ENCODE results near the gene ARL13B.
A peak's percentile ranks its signal among the peaks of the same experiment; 100 is the strongest.
"Not testable (repeated sequence)": the region's sequence is repeated elsewhere in the genome, so short reads cannot be mapped to it uniquely, and the experiment has no call there.

The ARL13B gene

GRCh38 chr3:93979850-93980676, at the start of gene ARL13B:
Gene ARL13B (plus strand): TSS chr3:93980155. CDS start chr3:93980424, 269 bp downstream.
- no peaks in the 10 kb centered on the region for H3K36me3 ChIP-seq (ENCODE audit: control insufficient read depth, insufficient read depth, low read length)
- WGBS (ENCODE audit: insufficient coverage, insufficient read length): no CpG with 5 or more reads among the region's 66 CpGs
- no peaks in the 10 kb centered on the region for H3K4me1 ChIP-seq (ENCODE audit: control insufficient read depth, insufficient read depth, low read length)
- peak; percentile 95 for DNase-seq (ENCODE audit: low read depth, low spot score)
- H3K4me3 ChIP-seq (ENCODE audit: low read length): peak within 1 kb of the TSS; percentile 44
- H3K27ac ChIP-seq (ENCODE audit: low read length): no peak within 1 kb of the TSS
- H3K9me3 ChIP-seq (ENCODE audit: control insufficient read depth, insufficient read depth, low read length): no peaks in the 10 kb centered on the region
- H3K27me3 ChIP-seq (ENCODE audit: control insufficient read depth, insufficient read depth, low read length): no peaks in the 10 kb centered on the region

- no peak overlapping the region for H3K27ac ChIP-seq (ENCODE audit: low read length)
- H3K4me3 ChIP-seq (ENCODE audit: low read length): no peak overlapping the region
- H3K4me1 ChIP-seq (ENCODE audit: control insufficient read depth, insufficient read depth, low read length): no peaks in the 10 kb centered on the region
- no CpG with 5 or more reads among the region's 5 CpGs for WGBS (ENCODE audit: insufficient coverage, insufficient read length)
- DNase-seq (ENCODE audit: low read depth, low spot score): no peak
- H3K36me3 ChIP-seq (ENCODE audit: control insufficient read depth, insufficient read depth, low read length): no peaks in the 10 kb centered on the region
- no peaks in the 10 kb centered on the region for H3K27me3 ChIP-seq (ENCODE audit: control insufficient read depth, insufficient read depth, low read length)
- H3K9me3 ChIP-seq (ENCODE audit: control insufficient read depth, insufficient read depth, low read length): no peaks in the 10 kb centered on the region
Measured at GRCh38 chr3:93931597-93932229, 48.2 kb upstream of the ARL13B start.

- no peak overlapping the region for H3K4me3 ChIP-seq (ENCODE audit: low read length)
- whole genome bisulfite sequencing (ENCODE audit: insufficient coverage, insufficient read length): no CpG with 5 or more reads among the region's 5 CpGs
- H3K9me3 ChIP-seq (ENCODE audit: control insufficient read depth, insufficient read depth, low read length): no peaks in the 10 kb centered on the region
Measured at GRCh38 chr3:93934366-93935046, 45.4 kb upstream of the ARL13B start.

GRCh38 chr3:93936549-93936948, 43.4 kb upstream of the ARL13B start:
- no peaks in the 10 kb centered on the region for H3K9me3 ChIP-seq (ENCODE audit: control insufficient read depth, insufficient read depth, low read length)
- no peak for DNase-seq (ENCODE audit: low read depth, low spot score)
- H3K36me3 ChIP-seq (ENCODE audit: control insufficient read depth, insufficient read depth, low read length): no peaks in the 10 kb centered on the region
- WGBS (ENCODE audit: insufficient coverage, insufficient read length): no CpG with 5 or more reads among the region's 1 CpG
- no peaks in the 10 kb centered on the region for H3K27me3 ChIP-seq (ENCODE audit: control insufficient read depth, insufficient read depth, low read length)
- no peak overlapping the region for H3K4me3 ChIP-seq (ENCODE audit: low read length)
- H3K4me1 ChIP-seq (ENCODE audit: control insufficient read depth, insufficient read depth, low read length): no peaks in the 10 kb centered on the region
- H3K27ac ChIP-seq (ENCODE audit: low read length): no peak overlapping the region

More at GRCh38 chr3:93934366-93935046, 45.4 kb upstream of the ARL13B start:
- Histone ChIP-seq H3K4me1 (ENCODE audit: control insufficient read depth, insufficient read depth, low read length) (no peaks in the 10 kb centered on the region), H3K36me3 (ENCODE audit: control insufficient read depth, insufficient read depth, low read length) (no peaks in the 10 kb centered on the region), H3K27ac (ENCODE audit: low read length) (no peak overlapping the region), H3K27me3 (ENCODE audit: control insufficient read depth, insufficient read depth, low read length) (no peaks in the 10 kb centered on the region)
- DNase-seq (ENCODE audit: low read depth, low spot score): no peak

GRCh38 chr3:93937485-93937884, 42.5 kb upstream of the ARL13B start:
- not testable (repeated sequence) for H3K27ac ChIP-seq (ENCODE audit: low read length); H3K4me1 ChIP-seq (ENCODE audit: control insufficient read depth, insufficient read depth, low read length); H3K4me3 ChIP-seq (ENCODE audit: low read length); DNase-seq (ENCODE audit: low read depth, low spot score); H3K36me3 ChIP-seq (ENCODE audit: control insufficient read depth, insufficient read depth, low read length); H3K9me3 ChIP-seq (ENCODE audit: control insufficient read depth, insufficient read depth, low read length); H3K27me3 ChIP-seq (ENCODE audit: control insufficient read depth, insufficient read depth, low read length)
- WGBS (ENCODE audit: insufficient coverage, insufficient read length): no CpG with 5 or more reads among the region's 6 CpGs

- DNase-seq (ENCODE audit: low read depth, low spot score); H3K9me3 ChIP-seq (ENCODE audit: control insufficient read depth, insufficient read depth, low read length); H3K4me3 ChIP-seq (ENCODE audit: low read length); H3K27ac ChIP-seq (ENCODE audit: low read length); H3K27me3 ChIP-seq (ENCODE audit: control insufficient read depth, insufficient read depth, low read length); H3K36me3 ChIP-seq (ENCODE audit: control insufficient read depth, insufficient read depth, low read length); H3K4me1 ChIP-seq (ENCODE audit: control insufficient read depth, insufficient read depth, low read length): not testable (repeated sequence)
- WGBS (ENCODE audit: insufficient coverage, insufficient read length): no CpG with 5 or more reads among the region's 8 CpGs
Measured at GRCh38 chr3:93949958-93950357, 30.0 kb upstream of the ARL13B start.

- Histone ChIP-seq H3K27me3 (ENCODE audit: control insufficient read depth, insufficient read depth, low read length) (no peaks in the 10 kb centered on the region), H3K36me3 (ENCODE audit: control insufficient read depth, insufficient read depth, low read length) (no peaks in the 10 kb centered on the region), H3K9me3 (ENCODE audit: control insufficient read depth, insufficient read depth, low read length) (no peaks in the 10 kb centered on the region), H3K27ac (ENCODE audit: low read length) (no peak overlapping the region), H3K4me3 (ENCODE audit: low read length) (no peak overlapping the region), H3K4me1 (ENCODE audit: control insufficient read depth, insufficient read depth, low read length) (no peaks in the 10 kb centered on the region)
- no peak for DNase-seq (ENCODE audit: low read depth, low spot score)
- WGBS (ENCODE audit: insufficient coverage, insufficient read length): no CpG with 5 or more reads among the region's 1 CpG
Measured at GRCh38 chr3:93961026-93961425, 18.9 kb upstream of the ARL13B start.

GRCh38 chr3:93961489-93961888, 18.5 kb upstream of the ARL13B start:
- no peak overlapping the region for H3K27ac ChIP-seq (ENCODE audit: low read length)
- no peak for DNase-seq (ENCODE audit: low read depth, low spot score)
- H3K9me3 ChIP-seq (ENCODE audit: control insufficient read depth, insufficient read depth, low read length): no peaks in the 10 kb centered on the region
- no peaks in the 10 kb centered on the region for H3K36me3 ChIP-seq (ENCODE audit: control insufficient read depth, insufficient read depth, low read length)
- no peaks in the 10 kb centered on the region for H3K4me1 ChIP-seq (ENCODE audit: control insufficient read depth, insufficient read depth, low read length)
- H3K4me3 ChIP-seq (ENCODE audit: low read length): no peak overlapping the region
- H3K27me3 ChIP-seq (ENCODE audit: control insufficient read depth, insufficient read depth, low read length): no peaks in the 10 kb centered on the region
- WGBS (ENCODE audit: insufficient coverage, insufficient read length): no CpG with 5 or more reads among the region's 1 CpG

- DNase-seq (ENCODE audit: low read depth, low spot score): no peak
- Histone ChIP-seq H3K36me3 (ENCODE audit: control insufficient read depth, insufficient read depth, low read length) (no peaks in the 10 kb centered on the region), H3K4me1 (ENCODE audit: control insufficient read depth, insufficient read depth, low read length) (no peaks in the 10 kb centered on the region), H3K4me3 (ENCODE audit: low read length) (no peak overlapping the region), H3K9me3 (ENCODE audit: control insufficient read depth, insufficient read depth, low read length) (no peaks in the 10 kb centered on the region), H3K27ac (ENCODE audit: low read length) (no peak overlapping the region), H3K27me3 (ENCODE audit: control insufficient read depth, insufficient read depth, low read length) (no peaks in the 10 kb centered on the region)
- no CpG with 5 or more reads among the region's 3 CpGs for WGBS (ENCODE audit: insufficient coverage, insufficient read length)
Measured at GRCh38 chr3:93962798-93963197, 17.2 kb upstream of the ARL13B start.

- H3K4me3 ChIP-seq (ENCODE audit: low read length); DNase-seq (ENCODE audit: low read depth, low spot score); H3K27ac ChIP-seq (ENCODE audit: low read length); H3K9me3 ChIP-seq (ENCODE audit: control insufficient read depth, insufficient read depth, low read length); H3K27me3 ChIP-seq (ENCODE audit: control insufficient read depth, insufficient read depth, low read length); H3K4me1 ChIP-seq (ENCODE audit: control insufficient read depth, insufficient read depth, low read length); H3K36me3 ChIP-seq (ENCODE audit: control insufficient read depth, insufficient read depth, low read length): not testable (repeated sequence)
- no CpG with 5 or more reads among the region's 19 CpGs for WGBS (ENCODE audit: insufficient coverage, insufficient read length)
Measured at GRCh38 chr3:93965106-93965505, 14.8 kb upstream of the ARL13B start.

Measured in iPS DF 6.9 (cell line).